Neuronal stem cell (in vitro differentiated cells): ENCODE results near the gene USP28.

Experiments used
- DNase-seq: peaks from one replicate; pipeline ENCODE4 v3.0.0-alpha.2; 2013; ENCODE audit warnings: low spot score
- H2AFZ ChIP-seq: one replicate; pipeline ENCODE4 v1.6.1; 2013; ENCODE audit warnings: mild to moderate bottlenecking, low read length, inconsistent platforms
- H2AK5ac ChIP-seq: 2 replicates; pipeline ENCODE4 v1.6.1; 2013; ENCODE audit warnings: low read depth, mild to moderate bottlenecking, inconsistent platforms, low read length, moderate library complexity, mixed read lengths
- H2BK120ac ChIP-seq: 2 replicates; pipeline ENCODE4 v1.6.1; 2013; ENCODE audit warnings: low read depth, mild to moderate bottlenecking, inconsistent platforms, low read length, moderate library complexity, mixed read lengths
- H2BK12ac ChIP-seq: one replicate; pipeline ENCODE4 v1.6.1; 2013; ENCODE audit warnings: low read length, inconsistent platforms
- H2BK15ac ChIP-seq: 2 replicates; pipeline ENCODE4 v1.6.1; 2013; ENCODE audit warnings: mild to moderate bottlenecking, low read length, inconsistent platforms, mixed read lengths
- H2BK5ac ChIP-seq: one replicate; pipeline ENCODE4 v1.6.1; 2013; ENCODE audit warnings: inconsistent platforms, mild to moderate bottlenecking, low read length, moderate library complexity
- H3K14ac ChIP-seq: one replicate; pipeline ENCODE4 v1.6.1; 2013; ENCODE audit warnings: low read length, inconsistent platforms
- H3K18ac ChIP-seq: 2 replicates; pipeline ENCODE4 v1.6.1; 2013; ENCODE audit warnings: low read length, inconsistent platforms
- H3K23ac ChIP-seq: 2 replicates; pipeline ENCODE4 v1.6.1; 2013; ENCODE audit warnings: low read depth, mild to moderate bottlenecking, mixed read lengths, low read length, inconsistent platforms; ENCODE audit not compliant: poor library complexity
- H3K27ac ChIP-seq: replicated peaks from 3 replicates; pipeline ENCODE4 v1.5.1; 2013; ENCODE audit warnings: low read length, inconsistent platforms
- H3K27me3 ChIP-seq, 3 experiments: 2 replicates each; pipeline ENCODE4 v1.6.1; 2013; ENCODE audit warnings: low read length in 3 of 3, mild to moderate bottlenecking in 2 of 3, inconsistent platforms in 1 of 3, low read depth in 1 of 3, mixed read lengths in 1 of 3, moderate library complexity in 1 of 3; ENCODE audit not compliant: control insufficient read depth in 3 of 3, insufficient read depth in 3 of 3
- H3K36me3 ChIP-seq, 2 donors: replicated peaks in 1 of 2; 2 replicates each; pipeline ENCODE4 v1.6.1; 2013; ENCODE audit warnings: low read length in 2 of 2; ENCODE audit not compliant: control insufficient read depth in 2 of 2, insufficient read depth in 2 of 2
- H3K4ac ChIP-seq: 2 replicates; pipeline ENCODE4 v1.6.1; 2013; ENCODE audit warnings: inconsistent platforms, mild to moderate bottlenecking, low read length, moderate library complexity
- H3K4me1 ChIP-seq, 2 donors: 1 replicate in 1 of 2; 2 replicates in 1 of 2; pipeline ENCODE4 v1.6.1; 2013; ENCODE audit warnings: low read length in 2 of 2, low read depth in 1 of 2; ENCODE audit not compliant: control insufficient read depth in 2 of 2, insufficient read depth in 1 of 2
- H3K4me2 ChIP-seq: one replicate; pipeline ENCODE4 v1.6.1; 2013; ENCODE audit warnings: mild to moderate bottlenecking, low read length, inconsistent platforms; ENCODE audit not compliant: insufficient read depth, poor library complexity, severe bottlenecking
- H3K4me3 ChIP-seq, 2 donors: 2 replicates each; pipeline ENCODE4 v1.5.1; 2013; ENCODE audit warnings: low read length in 2 of 2, mild to moderate bottlenecking in 2 of 2, inconsistent platforms in 1 of 2, moderate library complexity in 1 of 2
- H3K79me1 ChIP-seq: one replicate; pipeline ENCODE4 v1.6.1; 2013; ENCODE audit warnings: low read depth, mild to moderate bottlenecking, inconsistent platforms, low read length, moderate library complexity
- H3K9ac ChIP-seq: one replicate; pipeline ENCODE4 v1.6.1; 2013; ENCODE audit warnings: mild to moderate bottlenecking, low read depth, low read length, inconsistent platforms; ENCODE audit not compliant: poor library complexity
- H3K9me3 ChIP-seq, 2 donors: replicated peaks in 1 of 2; 2 replicates each; pipeline versions ENCODE3 to v1.6.1; 2013; ENCODE audit warnings: low read length in 2 of 2, mild to moderate bottlenecking in 2 of 2, inconsistent platforms in 1 of 2, low read depth in 1 of 2, mixed read lengths in 1 of 2, moderate library complexity in 1 of 2; ENCODE audit not compliant: control insufficient read depth in 2 of 2, insufficient read depth in 1 of 2
- H4K8ac ChIP-seq: one replicate; pipeline ENCODE4 v1.6.1; 2013; ENCODE audit warnings: low read depth, mild to moderate bottlenecking, inconsistent platforms, low read length, moderate library complexity
- H4K91ac ChIP-seq: one replicate; pipeline ENCODE4 v1.6.1; 2013; ENCODE audit warnings: low read length, low read depth, mild to moderate bottlenecking, inconsistent platforms; ENCODE audit not compliant: poor library complexity
- WGBS, 2 donors: extraction: QIAGEN DNeasy Blood & Tissue Kit; methylation state at CpG; one replicate each; pipeline ENCODE4 v1.1.7; 2013; ENCODE audit warnings: missing lambda C conversion rate in 2 of 2, mixed read lengths in 1 of 2; ENCODE audit not compliant: insufficient read length in 2 of 2, insufficient replicate concordance in 1 of 2; ENCODE audit errors: extremely low coverage in 2 of 2; 5-methylcytosine and 5-hydroxymethylcytosine counted together

Gene USP28

DNA sequence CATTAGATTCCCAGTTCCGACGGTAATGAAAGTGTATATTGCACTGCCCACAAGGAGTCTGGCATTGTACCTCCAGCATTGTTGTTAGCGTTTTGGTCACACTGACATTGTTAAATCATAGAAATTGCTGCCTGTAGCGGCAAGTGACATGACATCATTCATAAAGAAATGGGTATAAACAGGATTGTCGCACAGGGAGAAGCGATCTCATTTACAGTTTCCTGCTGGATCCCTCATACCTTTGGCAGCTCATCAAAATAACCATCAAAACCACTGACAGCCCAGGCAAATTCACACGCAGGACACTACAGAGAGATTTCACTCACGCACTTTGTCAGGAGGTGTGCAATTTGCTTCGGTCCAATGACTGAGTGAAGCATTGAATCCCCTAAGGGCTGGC lies 32.7 kb upstream of the USP28 start:
- no peak overlapping the region for H3K4ac ChIP-seq
- no peaks in the 10 kb centered on the region for H3K9me3 ChIP-seq
- H2BK5ac ChIP-seq, result no peak overlapping the region
- H2BK120ac ChIP-seq, result no peak overlapping the region
- H3K14ac ChIP-seq, result no peak overlapping the region
- H3K4me3 ChIP-seq, result no peak overlapping the region
- H4K8ac ChIP-seq, result no peak overlapping the region
- no peaks in the 10 kb centered on the region for H3K36me3 ChIP-seq
- peaks cover 0 to 23% (median 0%) of the 10 kb centered on the region in 3 experiments for H3K27me3 ChIP-seq
- no peak for DNase-seq
- no peak overlapping the region for H2BK12ac ChIP-seq
- no peak overlapping the region for H3K9ac ChIP-seq
- H3K79me1 ChIP-seq, result no peaks in the 10 kb centered on the region
- no peak overlapping the region for H4K91ac ChIP-seq
- no peak overlapping the region for H3K18ac ChIP-seq
- H2AFZ ChIP-seq, result no peak overlapping the region
- WGBS, 2 donors, result no CpG with 5 or more reads among the region's 9 CpGs
- no peak overlapping the region for H3K4me2 ChIP-seq
- H2BK15ac ChIP-seq, result no peak overlapping the region
- H3K27ac ChIP-seq, result no peak overlapping the region
- no peak overlapping the region for H3K23ac ChIP-seq
- no peak overlapping the region for H2AK5ac ChIP-seq
- no peaks in the 10 kb centered on the region for H3K4me1 ChIP-seq

DNA sequence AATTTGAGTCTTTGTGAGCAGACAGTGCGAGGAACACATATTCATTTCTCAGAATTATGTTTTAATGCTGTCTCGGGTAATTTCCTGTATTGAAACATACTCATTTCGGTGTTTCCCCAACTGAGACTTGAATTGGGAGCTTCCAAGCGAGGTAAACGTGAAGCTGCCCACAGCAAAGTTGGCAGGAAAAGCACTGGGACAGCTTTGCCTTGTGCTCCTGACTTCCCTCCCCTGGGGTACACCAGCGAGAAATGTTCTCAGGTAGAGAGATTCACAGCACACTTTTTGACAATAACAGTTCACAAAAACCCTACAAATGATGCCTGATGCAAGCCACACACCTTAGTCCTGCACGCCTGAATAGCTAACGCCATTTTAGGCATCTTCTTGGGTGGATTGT lies 32.3 kb upstream of the USP28 start:
- H3K4me2 ChIP-seq, result no peak overlapping the region
- WGBS, 2 donors, result no CpG with 5 or more reads among the region's 8 CpGs
- H4K91ac ChIP-seq, result no peak overlapping the region
- H2BK120ac ChIP-seq, result no peak overlapping the region
- H3K23ac ChIP-seq, result no peak overlapping the region
- H3K9ac ChIP-seq, result no peak overlapping the region
- no peak overlapping the region for H2BK12ac ChIP-seq
- no peaks in the 10 kb centered on the region for H3K36me3 ChIP-seq
- no peak overlapping the region for H4K8ac ChIP-seq
- no peak overlapping the region for H2BK5ac ChIP-seq
- H3K14ac ChIP-seq, result no peak overlapping the region
- H2AFZ ChIP-seq, result no peak overlapping the region
- H2BK15ac ChIP-seq, result no peak overlapping the region
- H3K9me3 ChIP-seq, result no peaks in the 10 kb centered on the region
- no peaks in the 10 kb centered on the region for H3K4me1 ChIP-seq
- peaks cover 0 to 23% (median 0%) of the 10 kb centered on the region in 3 experiments for H3K27me3 ChIP-seq
- H2AK5ac ChIP-seq, result no peak overlapping the region
- H3K27ac ChIP-seq, result no peak overlapping the region
- DNase-seq, result no peak
- H3K4me3 ChIP-seq, result no peak overlapping the region
- no peaks in the 10 kb centered on the region for H3K79me1 ChIP-seq
- no peak overlapping the region for H3K18ac ChIP-seq
- no peak overlapping the region for H3K4ac ChIP-seq

DNA sequence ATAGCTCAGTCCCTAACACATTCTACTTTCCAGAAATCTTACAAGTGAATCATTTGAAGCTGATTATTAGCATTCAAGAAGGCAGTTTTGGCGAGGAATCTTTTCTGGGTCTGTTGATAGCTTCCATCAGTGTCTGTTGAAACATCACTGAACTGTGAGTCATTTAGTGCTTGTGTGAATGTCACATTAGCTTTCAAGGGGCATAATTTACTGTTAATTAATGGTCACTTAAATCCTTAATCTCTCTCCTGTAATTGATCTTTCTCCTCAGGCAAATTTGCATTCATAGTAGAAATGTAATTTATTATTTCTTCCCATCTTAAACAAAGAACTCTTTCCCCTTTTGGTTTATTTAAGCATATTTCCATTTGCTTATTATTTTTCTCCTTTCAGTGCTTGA lies 31.8 kb upstream of the USP28 start:
- no peak overlapping the region for H3K4ac ChIP-seq
- no peak overlapping the region for H2BK5ac ChIP-seq
- H3K23ac ChIP-seq, result no peak overlapping the region
- H3K27ac ChIP-seq, result no peak overlapping the region
- H3K36me3 ChIP-seq, result no peaks in the 10 kb centered on the region
- H4K91ac ChIP-seq, result no peak overlapping the region
- no peak for DNase-seq
- H2AFZ ChIP-seq, result no peak overlapping the region
- peaks cover 0 to 23% (median 0%) of the 10 kb centered on the region in 3 experiments for H3K27me3 ChIP-seq
- H3K9ac ChIP-seq, result no peak overlapping the region
- H2BK15ac ChIP-seq, result no peak overlapping the region
- H3K18ac ChIP-seq, result no peak overlapping the region
- no peak overlapping the region for H3K14ac ChIP-seq
- H3K4me2 ChIP-seq, result no peak overlapping the region
- no CpG with 5 or more reads among the region's 1 CpG for WGBS, 2 donors
- H3K4me1 ChIP-seq, result no peaks in the 10 kb centered on the region
- H2BK120ac ChIP-seq, result no peak overlapping the region
- no peaks in the 10 kb centered on the region for H3K9me3 ChIP-seq
- H4K8ac ChIP-seq, result no peak overlapping the region
- no peaks in the 10 kb centered on the region for H3K79me1 ChIP-seq
- no peak overlapping the region for H2BK12ac ChIP-seq
- no peak overlapping the region for H2AK5ac ChIP-seq
- H3K4me3 ChIP-seq, result no peak overlapping the region

DNA sequence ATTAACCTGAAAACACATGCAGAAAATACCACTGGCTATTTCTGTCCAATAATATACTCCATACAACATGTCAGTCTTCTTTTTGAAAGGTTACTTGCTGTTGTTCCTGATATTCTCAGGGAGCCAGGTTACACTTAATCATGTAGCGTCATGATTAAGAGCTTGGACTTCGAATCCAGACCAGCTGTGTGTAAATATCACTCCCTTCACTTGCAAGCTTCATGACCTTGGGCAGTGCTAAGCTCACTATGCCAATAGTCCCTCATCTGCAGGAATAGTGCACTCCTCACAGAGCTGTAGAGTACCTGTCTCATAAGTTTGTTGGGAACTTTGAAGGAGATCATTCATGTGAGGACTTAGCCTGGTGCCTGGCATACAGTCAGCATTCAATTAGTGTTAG lies 31.1 kb upstream of the USP28 start:
- no peak overlapping the region for H3K18ac ChIP-seq
- H4K8ac ChIP-seq, result no peak overlapping the region
- H3K27me3 ChIP-seq, result peaks cover 0 to 23% (median 0%) of the 10 kb centered on the region in 3 experiments
- H3K4me3 ChIP-seq, result no peak overlapping the region
- no peak overlapping the region for H2AFZ ChIP-seq
- no peak overlapping the region for H2BK120ac ChIP-seq
- no peaks in the 10 kb centered on the region for H3K36me3 ChIP-seq
- no peak overlapping the region for H4K91ac ChIP-seq
- H3K79me1 ChIP-seq, result no peaks in the 10 kb centered on the region
- no peak overlapping the region for H2AK5ac ChIP-seq
- H2BK12ac ChIP-seq, result no peak overlapping the region
- no peak overlapping the region for H3K4ac ChIP-seq
- no peak overlapping the region for H2BK15ac ChIP-seq
- H3K4me1 ChIP-seq, result no peaks in the 10 kb centered on the region
- no peak overlapping the region for H3K4me2 ChIP-seq
- H3K9me3 ChIP-seq, result no peaks in the 10 kb centered on the region
- H3K23ac ChIP-seq, result no peak overlapping the region
- no CpG with 5 or more reads among the region's 2 CpGs for WGBS, 2 donors
- no peak overlapping the region for H3K9ac ChIP-seq
- H3K14ac ChIP-seq, result no peak overlapping the region
- no peak for DNase-seq
- H3K27ac ChIP-seq, result no peak overlapping the region
- no peak overlapping the region for H2BK5ac ChIP-seq
